CD4-positive, alpha-beta T cell treated with Interleukin-21 for 1 hour (primary cell): ENCODE data around the gene APOA4.
"Not testable (repeated sequence)": the region's sequence is repeated elsewhere in the genome, so short reads cannot be mapped to it uniquely, and the experiment has no call there.

Source experiments
- DNase-seq: peaks from one replicate; pipeline ENCODE4 v3.0.0-alpha.2; 2020

APOA4 gene

DNA sequence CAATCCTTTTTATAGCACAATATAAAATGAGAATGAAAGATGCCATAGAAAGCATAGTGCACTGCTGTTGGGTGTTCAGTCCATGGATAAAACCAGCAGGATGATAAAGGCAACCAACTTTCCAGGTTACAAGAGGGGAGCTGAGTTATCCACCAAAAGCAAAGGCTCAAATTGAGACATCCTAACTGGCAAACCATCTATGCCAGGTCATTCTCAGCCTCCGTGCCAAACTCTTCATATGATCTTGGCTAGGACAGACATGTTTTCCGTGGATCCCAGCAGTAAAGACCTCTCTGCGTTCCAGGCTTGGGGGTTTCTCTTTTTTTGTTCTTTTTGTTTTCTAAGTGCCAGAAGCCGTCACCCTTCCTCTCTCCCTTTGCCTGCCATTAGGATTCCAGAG lies 21.6 kb upstream of the APOA4 start:
- DNase-seq, result no peak

DNA sequence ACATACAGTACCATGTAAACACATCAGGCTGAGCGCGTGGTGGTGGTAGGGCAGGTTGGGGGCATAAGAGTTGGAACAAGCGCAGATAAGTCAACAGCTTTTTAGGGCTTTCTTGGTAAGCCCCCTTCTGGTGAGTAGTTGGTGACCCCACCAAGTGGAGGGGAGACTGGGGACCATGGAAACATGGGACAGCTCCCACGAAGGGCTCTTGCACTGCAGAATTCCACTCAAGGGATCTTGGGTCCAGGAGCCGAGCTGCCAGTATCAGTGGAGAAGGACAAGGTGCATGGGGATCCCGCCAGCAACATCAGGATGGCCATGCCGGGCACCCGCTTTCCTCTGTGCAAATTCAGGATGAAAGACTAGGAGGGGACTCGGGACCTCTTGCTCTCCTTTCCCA lies 20.6 kb upstream of the APOA4 start:
- DNase-seq, result no peak

- DNase-seq, result no peak
These were observed 19.8 kb upstream of the APOA4 start for GRCh38 chr11:116842909-116843308.

GRCh38 chr11:116842117-116842516 lies 19.0 kb upstream of the APOA4 start:
- no peak for DNase-seq

DNA sequence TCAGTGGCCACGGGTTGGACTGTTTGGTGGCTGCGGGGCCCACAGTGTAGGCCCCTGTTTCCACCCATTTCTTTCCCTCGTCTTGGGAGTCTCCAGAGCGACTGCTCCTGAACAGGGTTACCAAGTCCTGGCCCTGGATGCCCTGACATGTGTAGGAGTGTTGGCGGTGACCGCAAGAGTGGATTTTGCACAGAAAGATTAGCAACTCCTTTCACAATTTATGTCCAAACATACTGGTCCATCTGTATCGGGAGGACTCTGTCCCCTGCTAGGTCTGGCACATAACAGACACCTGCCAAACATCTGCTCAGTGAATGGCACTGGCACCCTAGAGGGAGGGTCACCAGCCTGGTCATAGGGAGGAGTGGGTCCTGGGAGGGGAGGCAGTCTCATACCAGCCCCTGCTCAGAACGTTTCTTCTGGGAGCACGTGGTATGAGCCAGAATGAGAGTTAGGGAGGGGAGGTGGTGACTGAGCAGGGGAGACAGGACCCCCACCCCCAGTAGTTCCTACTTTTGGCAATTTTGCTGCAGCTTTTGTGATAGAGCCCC lies 17.7 kb upstream of the APOA4 start:
- no peak for DNase-seq

DNA sequence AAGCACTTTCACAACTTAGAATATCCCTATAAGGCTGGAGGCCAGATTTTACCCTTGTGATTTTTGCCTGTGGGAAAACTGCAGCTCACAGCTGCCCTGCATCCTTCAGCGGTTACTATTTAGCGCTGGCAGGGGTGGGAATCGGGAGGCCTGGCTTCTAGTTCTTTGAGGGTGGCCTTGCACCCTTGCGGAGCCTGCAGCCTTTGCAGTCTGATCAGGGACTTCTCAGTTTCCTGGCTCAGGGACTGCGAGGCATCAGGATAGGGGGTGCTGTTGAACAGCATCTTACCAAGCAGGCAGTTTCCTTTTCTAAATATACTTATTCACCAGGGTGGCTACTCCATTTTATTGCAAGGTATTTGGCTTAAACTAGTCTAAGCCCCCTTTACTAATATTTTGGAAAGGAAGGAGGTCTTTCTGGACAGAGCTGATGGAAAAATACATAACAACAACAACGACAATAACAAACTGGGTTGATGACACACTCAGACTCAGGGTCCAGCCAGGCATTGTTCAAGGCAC lies 17.2 kb upstream of the APOA4 start:
- DNase-seq, result no peak

DNA sequence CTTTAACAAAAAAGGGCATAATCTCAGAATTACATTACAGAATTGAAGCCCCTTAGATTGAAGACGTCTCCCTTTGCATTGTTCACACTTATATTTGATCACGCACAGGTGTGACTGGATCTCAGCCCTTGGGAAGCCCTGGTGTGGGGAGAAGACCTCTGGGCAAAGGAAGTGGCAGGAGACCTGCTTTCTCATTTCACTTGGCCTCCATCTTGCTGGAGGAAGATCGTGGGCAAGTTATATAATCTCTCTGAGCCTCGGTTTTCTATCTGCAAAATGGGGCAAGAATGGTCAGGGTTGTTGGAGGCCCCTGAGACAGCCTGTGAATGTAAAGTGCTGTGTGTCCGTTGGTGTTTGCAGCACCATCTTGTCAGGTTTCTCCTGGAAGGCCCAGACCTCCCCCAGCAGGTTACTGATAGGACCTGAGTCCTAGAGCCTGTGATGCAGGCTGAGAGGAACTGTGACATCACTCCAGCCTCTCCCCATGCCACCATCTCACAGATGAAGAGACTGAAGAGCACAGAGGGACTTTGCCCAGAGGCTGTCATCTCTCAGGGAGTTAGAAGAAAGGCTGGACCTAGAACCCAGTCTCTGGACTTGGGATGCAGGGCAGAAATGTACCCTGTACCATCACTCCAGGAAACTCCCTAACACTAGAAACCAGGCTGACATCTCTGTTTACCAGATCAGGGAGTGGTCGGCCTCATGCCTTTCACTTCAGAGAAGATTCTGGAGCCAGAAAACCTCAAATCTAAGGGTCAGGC lies 15.4 kb upstream of the APOA4 start:
- no peak for DNase-seq

DNA sequence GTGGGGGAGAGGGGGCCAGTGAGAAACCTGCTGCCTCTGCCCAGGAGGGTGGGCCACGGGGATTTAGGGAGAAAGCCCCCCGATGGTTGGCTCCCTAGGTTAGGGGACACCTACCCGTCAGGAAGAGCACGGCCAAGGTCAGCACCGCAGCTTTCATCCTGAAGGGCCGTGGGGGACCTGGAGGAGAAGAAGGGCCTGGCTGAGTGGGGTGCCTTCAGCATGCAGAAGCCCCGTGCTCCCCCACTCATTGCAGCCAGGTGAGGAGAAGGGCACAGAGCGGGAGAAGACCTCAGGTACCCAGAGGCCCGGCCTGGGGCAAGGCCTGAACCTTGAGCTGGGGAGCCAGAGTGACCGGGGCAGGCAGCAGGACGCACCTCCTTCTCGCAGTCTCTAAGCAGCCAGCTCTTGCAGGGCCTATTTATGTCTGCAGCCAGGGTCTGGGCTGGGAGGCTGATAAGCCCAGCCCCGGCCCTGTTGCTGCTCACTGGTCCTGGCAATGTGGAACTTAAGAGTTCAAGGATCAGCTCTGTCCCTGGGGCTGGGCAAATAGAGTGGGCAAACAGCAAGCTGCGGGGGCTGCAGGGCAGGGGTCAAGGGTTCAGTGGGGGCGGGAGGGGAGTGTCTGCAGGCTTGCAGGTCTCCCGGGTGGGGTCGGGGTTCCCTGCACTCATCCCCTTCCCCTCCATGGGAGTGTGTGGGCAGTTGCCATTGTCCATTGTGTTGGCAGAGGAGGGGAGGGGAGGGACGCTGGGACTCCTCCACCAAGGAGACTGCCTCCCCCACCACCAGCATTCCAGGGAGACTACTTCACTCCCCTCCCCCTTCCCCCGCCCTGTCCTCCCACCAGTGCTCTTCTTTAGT lies 14.4 kb upstream of the APOA4 start, which contains the start of gene APOA1:
Gene APOA1, minus strand, starts transcription at position 392 of the 861 bp plus-strand sequence. Its CDS starts 235 bp downstream, at position 157.
- no peak for DNase-seq

DNA sequence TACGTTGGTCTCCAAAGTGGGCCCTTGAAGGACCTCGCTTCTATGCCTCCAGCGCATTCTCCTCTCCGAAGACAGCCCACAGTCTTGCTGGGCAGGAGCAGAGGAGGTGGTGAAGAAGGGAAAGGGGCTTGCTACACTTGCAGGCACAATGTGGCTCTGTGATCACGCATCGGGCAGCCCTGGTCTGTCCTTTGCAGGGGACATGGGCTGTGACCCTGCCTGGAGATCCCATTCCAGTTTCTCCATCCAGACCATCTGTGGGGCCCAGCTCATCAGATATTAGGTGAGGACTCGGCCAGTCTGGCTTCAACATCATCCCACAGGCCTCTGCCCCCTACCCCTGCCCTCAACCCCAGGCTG lies 13.5 kb upstream of the APOA4 start:
- DNase-seq, result no peak

- peak; percentile 85 for DNase-seq
These were observed 12.9 kb upstream of the APOA4 start for GRCh38 chr11:116835791-116836631.

DNA sequence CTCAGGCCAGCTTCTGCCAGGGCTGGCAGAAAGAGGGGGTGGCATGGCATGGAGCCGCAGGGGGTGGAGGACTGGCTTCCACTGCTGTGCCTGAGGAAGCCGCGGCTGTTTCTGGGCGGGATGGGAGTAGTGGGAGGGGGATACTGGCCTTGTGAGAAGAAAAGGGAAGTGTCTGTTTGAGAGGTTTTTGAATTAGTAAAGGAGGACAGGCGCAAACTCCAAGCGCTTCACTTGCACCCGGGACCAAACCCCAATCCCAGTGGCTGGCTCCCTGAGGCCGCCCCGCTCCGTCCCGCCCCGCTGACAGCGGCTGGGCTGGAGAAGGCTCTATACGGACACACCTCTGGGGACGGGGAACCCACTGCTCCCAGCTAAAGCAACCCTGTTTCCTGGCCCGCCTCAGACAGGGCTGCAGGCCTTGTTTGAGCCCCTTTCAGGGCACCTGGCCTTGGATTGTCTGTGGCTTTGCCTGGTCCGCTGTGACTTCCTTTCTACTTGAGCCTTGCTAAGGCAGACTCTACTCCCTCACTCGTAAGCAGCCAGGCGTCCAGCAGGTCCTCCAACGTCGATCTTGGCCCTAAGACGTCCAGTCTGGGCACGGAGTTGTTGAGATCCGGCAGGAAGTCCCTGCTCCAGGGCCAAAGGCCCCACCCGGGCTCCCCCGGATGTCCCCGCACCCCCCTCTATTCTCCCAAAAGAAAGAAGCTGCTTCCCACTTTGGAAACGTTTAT lies 12.1 kb upstream of the APOA4 start:
- DNase-seq, result no peak

GRCh38 chr11:116834535-116835041 lies 11.5 kb upstream of the APOA4 start:
- not testable (repeated sequence) for DNase-seq

DNA sequence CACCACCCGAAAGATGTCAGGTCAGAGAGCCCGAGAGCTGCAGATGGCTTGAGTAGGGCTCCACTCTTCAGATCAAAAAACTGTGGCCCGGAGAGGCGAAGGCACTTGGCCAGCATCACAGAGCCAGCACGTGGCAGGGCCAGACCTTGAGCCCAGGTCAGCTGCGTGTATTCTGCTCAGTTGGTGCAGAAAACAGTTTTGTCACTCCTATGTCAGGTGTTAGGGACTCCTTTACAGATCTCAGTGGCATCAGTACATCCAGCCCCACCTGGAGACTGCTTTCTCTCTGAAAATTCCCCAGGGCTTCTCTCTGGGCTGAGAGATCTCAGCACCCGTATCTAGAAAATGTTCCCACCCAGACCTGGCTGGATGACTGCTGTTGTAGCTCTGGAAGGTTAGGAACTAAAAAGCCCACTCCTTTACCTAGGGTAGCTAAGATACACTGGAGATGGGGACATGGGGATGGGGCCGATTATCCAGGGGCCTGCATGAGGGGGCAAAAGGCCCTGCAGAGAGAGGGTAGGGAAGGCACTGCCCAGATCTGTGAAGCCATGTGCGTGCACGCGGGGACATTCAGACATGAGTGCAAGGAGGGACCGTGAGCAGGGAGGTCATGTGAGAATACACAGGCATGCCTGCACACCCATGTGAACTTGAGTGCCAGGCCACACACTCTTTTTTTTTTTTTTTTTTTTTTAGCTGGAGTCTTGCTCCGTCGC lies 10.9 kb upstream of the APOA4 start:
- DNase-seq, result no peak

GRCh38 chr11:116833491-116833815 lies 10.3 kb upstream of the APOA4 start:
- DNase-seq, result no peak

DNA sequence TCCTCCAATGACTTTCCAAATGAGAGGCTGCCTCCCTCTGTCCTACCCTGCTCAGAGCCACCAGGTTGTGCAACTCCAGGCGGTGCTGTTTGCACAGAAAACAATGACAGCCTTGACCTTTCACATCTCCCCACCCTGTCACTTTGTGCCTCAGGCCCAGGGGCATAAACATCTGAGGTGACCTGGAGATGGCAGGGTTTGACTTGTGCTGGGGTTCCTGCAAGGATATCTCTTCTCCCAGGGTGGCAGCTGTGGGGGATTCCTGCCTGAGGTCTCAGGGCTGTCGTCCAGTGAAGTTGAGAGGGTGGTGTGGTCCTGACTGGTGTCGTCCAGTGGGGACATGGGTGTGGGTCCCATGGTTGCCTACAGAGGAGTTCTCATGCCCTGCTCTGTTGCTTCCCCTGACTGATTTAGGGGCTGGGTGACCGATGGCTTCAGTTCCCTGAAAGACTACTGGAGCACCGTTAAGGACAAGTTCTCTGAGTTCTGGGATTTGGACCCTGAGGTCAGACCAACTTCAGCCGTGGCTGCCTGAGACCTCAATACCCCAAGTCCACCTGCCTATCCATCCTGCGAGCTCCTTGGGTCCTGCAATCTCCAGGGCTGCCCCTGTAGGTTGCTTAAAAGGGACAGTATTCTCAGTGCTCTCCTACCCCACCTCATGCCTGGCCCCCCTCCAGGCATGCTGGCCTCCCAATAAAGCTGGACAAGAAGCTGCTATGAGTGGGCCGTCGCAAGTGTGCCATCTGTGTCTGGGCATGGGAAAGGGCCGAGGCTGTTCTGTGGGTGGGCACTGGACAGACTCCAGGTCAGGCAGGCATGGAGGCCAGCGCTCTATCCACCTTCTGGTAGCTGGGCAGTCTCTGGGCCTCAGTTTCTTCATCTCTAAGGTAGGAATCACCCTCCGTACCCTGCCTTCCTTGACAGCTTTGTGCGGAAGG lies 9.5 kb upstream of the APOA4 start:
- no peak for DNase-seq

DNA sequence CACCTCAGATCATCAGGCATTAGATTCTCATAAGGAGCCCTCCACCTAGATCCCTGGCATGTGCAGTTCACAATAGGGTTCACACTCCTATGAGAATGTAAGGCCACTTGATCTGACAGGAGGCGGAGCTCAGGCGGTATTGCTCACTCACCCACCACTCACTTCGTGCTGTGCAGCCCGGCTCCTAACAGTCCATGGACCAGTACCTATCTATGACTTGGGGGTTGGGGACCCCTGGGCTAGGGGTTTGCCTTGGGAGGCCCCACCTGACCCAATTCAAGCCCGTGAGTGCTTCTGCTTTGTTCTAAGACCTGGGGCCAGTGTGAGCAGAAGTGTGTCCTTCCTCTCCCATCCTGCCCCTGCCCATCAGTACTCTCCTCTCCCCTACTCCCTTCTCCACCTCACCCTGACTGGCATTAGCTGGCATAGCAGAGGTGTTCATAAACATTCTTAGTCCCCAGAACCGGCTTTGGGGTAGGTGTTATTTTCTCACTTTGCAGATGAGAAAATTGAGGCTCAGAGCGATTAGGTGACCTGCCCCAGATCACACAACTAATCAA lies 8.8 kb upstream of the APOA4 start:
- DNase-seq, result no peak

- DNase-seq, result no peak
These were observed 7.2 kb upstream of the APOA4 start for GRCh38 chr11:116830184-116830912.

DNA sequence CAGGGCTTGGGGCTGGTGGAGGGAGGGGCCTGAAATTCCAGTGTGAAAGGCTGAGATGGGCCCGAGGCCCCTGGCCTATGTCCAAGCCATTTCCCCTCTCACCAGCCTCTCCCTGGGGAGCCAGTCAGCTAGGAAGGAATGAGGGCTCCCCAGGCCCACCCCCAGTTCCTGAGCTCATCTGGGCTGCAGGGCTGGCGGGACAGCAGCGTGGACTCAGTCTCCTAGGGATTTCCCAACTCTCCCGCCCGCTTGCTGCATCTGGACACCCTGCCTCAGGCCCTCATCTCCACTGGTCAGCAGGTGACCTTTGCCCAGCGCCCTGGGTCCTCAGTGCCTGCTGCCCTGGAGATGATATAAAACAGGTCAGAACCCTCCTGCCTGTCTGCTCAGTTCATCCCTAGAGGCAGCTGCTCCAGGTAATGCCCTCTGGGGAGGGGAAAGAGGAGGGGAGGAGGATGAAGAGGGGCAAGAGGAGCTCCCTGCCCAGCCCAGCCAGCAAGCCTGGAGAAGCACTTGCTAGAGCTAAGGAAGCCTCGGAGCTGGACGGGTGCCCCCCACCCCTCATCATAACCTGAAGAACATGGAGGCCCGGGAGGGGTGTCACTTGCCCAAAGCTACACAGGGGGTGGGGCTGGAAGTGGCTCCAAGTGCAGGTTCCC lies 6.5 kb upstream of the APOA4 start, which contains the start of gene APOC3:
Gene APOC3, plus strand, starts transcription at position 383 of the 659 bp plus-strand sequence. CDS start 676 bp downstream, outside the sequence.
- DNase-seq, result no peak
